Right renal pelvis (tissue), 4 donors: ENCODE data around the gene ATP13A3. TPM values are rescaled to one million over a fixed set of nuclear protein-coding genes. Genes with fewer than 3 reads are reported as not detected.

Source experiments
- polyA plus RNA-seq, 4 donors: library from polyadenylated mRNA; unstranded; fragments of 120-200 nt; gene quantifications; one replicate each; pipeline ENCODE4 v1.2.1, GENCODE V29; 2013; ENCODE audit not compliant: insufficient read length in 4 of 4

ATP13A3 gene
- polyA plus RNA-seq, 4 donors, result 97.7 to 120 (median 117) TPM

Other genes with a start within 250 kb of the ATP13A3 start
- under 1 TPM; 0.18 to 1.00 (median 0.72) TPM for gene CPN2, start 135.7 kb downstream of the ATP13A3 start, polyA plus RNA-seq
- gene LRRC15, start 117.3 kb downstream of the ATP13A3 start, polyA plus RNA-seq, result under 1 TPM in 2 of 4 donors, not detected in 2; 0.06 to 0.10 TPM
- under 1 TPM; 0.40 to 0.91 (median 0.73) TPM for gene GP5, start 87.7 kb downstream of the ATP13A3 start, polyA plus RNA-seq
- gene TMEM44, start 146.4 kb upstream of the ATP13A3 start, polyA plus RNA-seq, result 10 to 100 TPM; 13.3 to 17.6 (median 15.4) TPM
- gene LSG1, start 185.2 kb upstream of the ATP13A3 start, polyA plus RNA-seq, result 10 to 100 TPM; 33.5 to 37.1 (median 35.6) TPM
- 1 to 10 TPM; 6.5 to 7.6 (median 6.8) TPM for gene FAM43A, start 198.9 kb upstream of the ATP13A3 start, polyA plus RNA-seq